GM18861 (cell line): ENCODE measurements around the gene ZFAND2A.
A peak's percentile ranks its signal among the peaks of the same experiment; 100 is the strongest.
"Not testable (repeated sequence)": the region's sequence is repeated elsewhere in the genome, so short reads cannot be mapped to it uniquely, and the experiment has no call there.

Experiments
- ATAC-seq: cut with Tn5 transposase; IDR thresholded peaks from one replicate; pipeline ENCODE4 v1.9.1; 2021; ENCODE audit not compliant: unreplicated experiment

The ZFAND2A gene

GRCh38 chr7:1154172-1154739 is 5.7 kb downstream of the ZFAND2A start:
- no peak for ATAC-seq

- no peak for ATAC-seq
Observed at GRCh38 chr7:1152492-1152891, 7.5 kb downstream of the ZFAND2A start.

- no peak for ATAC-seq
Observed at GRCh38 chr7:1151653-1152425, 8.2 kb downstream of the ZFAND2A start.

- no peak for ATAC-seq
Observed at GRCh38 chr7:1151156-1151555, 8.8 kb downstream of the ZFAND2A start.

GRCh38 chr7:1150400-1151002 is 9.5 kb downstream of the ZFAND2A start:
- ATAC-seq, result no peak

- ATAC-seq, result no peak
Observed at GRCh38 chr7:1149351-1149794, 10.6 kb downstream of the ZFAND2A start.

GRCh38 chr7:1147873-1148272 is 12.1 kb downstream of the ZFAND2A start:
- ATAC-seq, result peak; percentile 42

- ATAC-seq, result no peak
Observed at GRCh38 chr7:1144269-1144771, 15.7 kb downstream of the ZFAND2A start.

GRCh38 chr7:1143031-1143430 is 17.0 kb downstream of the ZFAND2A start:
- ATAC-seq, result not testable (repeated sequence)

- ATAC-seq, result no peak
Observed at GRCh38 chr7:1142051-1142635, 17.9 kb downstream of the ZFAND2A start.

GRCh38 chr7:1141651-1142050 is 18.3 kb downstream of the ZFAND2A start:
- ATAC-seq, result no peak

GRCh38 chr7:1140476-1141104 is 19.4 kb downstream of the ZFAND2A start:
- no peak for ATAC-seq

GRCh38 chr7:1137517-1138167 is 22.4 kb downstream of the ZFAND2A start:
- no peak for ATAC-seq

- ATAC-seq, result no peak
Observed at GRCh38 chr7:1136841-1137516, 23.0 kb downstream of the ZFAND2A start.

- ATAC-seq, result no peak
Observed at GRCh38 chr7:1134951-1135350, 25.0 kb downstream of the ZFAND2A start.

GRCh38 chr7:1131471-1132265 is 28.3 kb downstream of the ZFAND2A start:
- ATAC-seq, result no peak

GRCh38 chr7:1130021-1130990 is 29.7 kb downstream of the ZFAND2A start:
- ATAC-seq, result no peak

GRCh38 chr7:1129431-1129830 is 30.6 kb downstream of the ZFAND2A start:
- ATAC-seq, result no peak
